HG03159 (cell line): Measurements from ENCODE around the gene HSD17B12.
"Not testable (repeated sequence)": the region's sequence is repeated elsewhere in the genome, so short reads cannot be mapped to it uniquely, and the experiment has no call there.

Experiments used
- ATAC-seq: cut with Tn5 transposase; IDR thresholded peaks from one replicate; pipeline ENCODE4 v1.9.1; 2021; ENCODE audit warnings: mild to moderate bottlenecking, moderate library complexity; ENCODE audit not compliant: unreplicated experiment

HSD17B12 gene

GRCh38 chr11:43738600-43739409, 58.3 kb downstream of the HSD17B12 start:
- ATAC-seq: no peak

- no peak for ATAC-seq
Measured at GRCh38 chr11:43746670-43747069, 66.1 kb downstream of the HSD17B12 start.

- no peak for ATAC-seq
Measured at GRCh38 chr11:43747130-43747802, 66.7 kb downstream of the HSD17B12 start.

- ATAC-seq: no peak
Measured at GRCh38 chr11:43748095-43748494, 67.6 kb downstream of the HSD17B12 start.

- no peak for ATAC-seq
Measured at GRCh38 chr11:43751726-43752125, 71.2 kb downstream of the HSD17B12 start.

GRCh38 chr11:43756575-43756974, 76.0 kb downstream of the HSD17B12 start:
- ATAC-seq: no peak

- no peak for ATAC-seq
Measured at GRCh38 chr11:43758927-43759326, 78.4 kb downstream of the HSD17B12 start.

GRCh38 chr11:43760902-43761301, 80.4 kb downstream of the HSD17B12 start:
- ATAC-seq: no peak

GRCh38 chr11:43765194-43765593, 84.7 kb downstream of the HSD17B12 start:
- ATAC-seq: no peak

- not testable (repeated sequence) for ATAC-seq
Measured at GRCh38 chr11:43768654-43769053, 88.1 kb downstream of the HSD17B12 start.

GRCh38 chr11:43770173-43770572, 89.6 kb downstream of the HSD17B12 start:
- no peak for ATAC-seq

GRCh38 chr11:43772733-43773132, 92.2 kb downstream of the HSD17B12 start:
- ATAC-seq: no peak

GRCh38 chr11:43774786-43775185, 94.2 kb downstream of the HSD17B12 start:
- no peak for ATAC-seq

- no peak for ATAC-seq
Measured at GRCh38 chr11:43779306-43779705, 98.8 kb downstream of the HSD17B12 start.

GRCh38 chr11:43784301-43784700, 103.8 kb downstream of the HSD17B12 start:
- no peak for ATAC-seq

- ATAC-seq: no peak
Measured at GRCh38 chr11:43784866-43785265, 104.3 kb downstream of the HSD17B12 start.

- no peak for ATAC-seq
Measured at GRCh38 chr11:43785318-43785717, 104.8 kb downstream of the HSD17B12 start.

- ATAC-seq: no peak
Measured at GRCh38 chr11:43786016-43786415, 105.5 kb downstream of the HSD17B12 start.

- ATAC-seq: no peak
Measured at GRCh38 chr11:43787824-43788223, 107.3 kb downstream of the HSD17B12 start.

- ATAC-seq: no peak
Measured at GRCh38 chr11:43788421-43788820, 107.9 kb downstream of the HSD17B12 start.

GRCh38 chr11:43789700-43790443, 109.3 kb downstream of the HSD17B12 start:
- no peak for ATAC-seq

- no peak for ATAC-seq
Measured at GRCh38 chr11:43790444-43790794, 109.9 kb downstream of the HSD17B12 start.
